T-helper 9 cell (primary cell): Measurements from ENCODE around the gene VPS37C.
"Not testable (repeated sequence)": the region's sequence is repeated elsewhere in the genome, so short reads cannot be mapped to it uniquely, and the experiment has no call there.

Source experiments
- DNase-seq: peaks from one replicate; pipeline ENCODE4 v3.0.0-alpha.2; 2020
- total RNA-seq, 2 donors: gene quantifications; one replicate each; lab custom pipeline; 2026; lab: John Stamatoyannopoulos, UW

Gene VPS37C
- 3.1 to 7.3 reads per million in 2 donors for total RNA-seq

DNA sequence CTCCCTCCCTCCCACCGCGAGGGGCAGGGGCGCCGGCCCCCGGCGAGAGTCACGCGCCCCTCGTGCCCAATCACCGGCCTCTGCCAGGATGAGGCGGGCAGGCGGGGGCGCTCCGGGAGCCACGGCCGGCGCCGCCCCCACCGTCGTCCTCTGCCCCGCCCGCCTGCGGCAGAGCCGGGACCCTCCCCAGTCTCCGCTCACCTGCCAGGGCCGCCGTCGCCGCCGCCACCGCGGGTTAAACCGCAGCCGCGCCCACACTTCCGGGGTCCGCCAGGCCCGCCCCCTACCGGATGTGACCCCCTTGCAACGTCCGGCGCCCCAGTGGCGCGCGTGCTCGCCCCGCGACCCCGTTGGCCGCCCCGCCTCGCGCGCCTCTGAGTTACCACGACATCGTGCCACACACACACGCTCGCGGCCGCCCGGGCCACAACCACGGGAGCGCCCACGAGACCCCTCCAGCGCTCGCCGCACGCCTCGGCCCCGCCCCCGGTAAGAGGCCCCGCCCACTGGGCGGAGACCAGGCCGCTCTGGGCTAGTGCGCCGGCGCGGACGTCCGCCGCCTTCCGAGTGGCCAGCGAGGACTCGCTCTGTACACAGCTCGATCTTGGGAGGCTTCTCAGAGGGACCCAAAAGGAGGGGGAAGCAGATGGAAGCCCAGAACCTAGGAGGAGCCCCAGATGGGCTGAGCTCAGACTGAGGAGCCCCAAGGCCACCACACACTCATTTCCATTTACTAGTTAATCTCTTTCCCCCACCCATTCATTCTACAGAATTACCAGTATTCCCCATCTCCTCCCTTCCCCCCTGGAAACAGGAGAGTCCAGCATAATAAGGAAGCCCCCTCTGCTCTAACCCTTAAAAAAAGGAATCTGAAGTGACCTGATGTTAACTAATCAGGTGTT lies at the start of gene VPS37C:
VPS37C (minus strand) TSS at position 237 of the 902 bp plus-strand sequence. CDS start 22,597 bp downstream, outside the sequence.
- peak; percentile 89 for DNase-seq

GRCh38 chr11:61210629-61211028 lies 49.4 kb upstream of the VPS37C start:
- DNase-seq = not testable (repeated sequence)

GRCh38 chr11:61207636-61208310 lies 46.5 kb upstream of the VPS37C start:
- DNase-seq = not testable (repeated sequence)

DNA sequence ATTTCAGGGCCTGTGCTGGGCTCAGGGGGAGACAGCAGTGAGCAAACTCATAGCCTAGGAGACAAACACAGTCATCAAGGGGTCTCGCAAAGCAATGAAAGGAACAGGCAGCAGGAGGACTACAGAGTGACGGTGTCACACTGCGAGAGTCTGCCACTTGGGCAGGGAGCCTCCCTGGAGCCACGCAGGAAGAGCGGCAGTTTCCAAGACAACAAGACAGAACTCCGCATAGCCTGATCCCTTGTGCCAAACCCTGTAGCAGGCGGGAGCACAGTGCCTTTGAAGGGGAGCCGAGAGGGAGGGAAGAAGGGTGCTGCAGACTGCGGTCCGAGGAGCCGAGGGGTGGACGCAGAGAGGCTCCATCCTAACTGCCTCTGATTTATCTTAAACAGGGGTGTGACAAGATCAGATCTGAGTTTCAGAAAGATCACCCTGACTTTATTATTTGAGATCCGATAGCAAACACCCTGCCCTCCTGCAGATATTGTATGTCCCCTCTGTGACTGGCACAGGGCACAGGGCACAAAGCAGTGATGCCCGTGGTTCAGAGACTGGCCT lies 43.4 kb upstream of the VPS37C start:
- not testable (repeated sequence) for DNase-seq

- DNase-seq = not testable (repeated sequence)
Observed at GRCh38 chr11:61203873-61204272, 42.6 kb upstream of the VPS37C start.

- not testable (repeated sequence) for DNase-seq
Observed at GRCh38 chr11:61202950-61203746, 41.9 kb upstream of the VPS37C start, which contains the start of gene PGA3. TSS of gene PGA3 (plus strand) at chr11:61203515. CDS start at chr11:61203565, 50 bp downstream.

GRCh38 chr11:61201476-61201875 lies 40.2 kb upstream of the VPS37C start:
- no peak for DNase-seq

DNA sequence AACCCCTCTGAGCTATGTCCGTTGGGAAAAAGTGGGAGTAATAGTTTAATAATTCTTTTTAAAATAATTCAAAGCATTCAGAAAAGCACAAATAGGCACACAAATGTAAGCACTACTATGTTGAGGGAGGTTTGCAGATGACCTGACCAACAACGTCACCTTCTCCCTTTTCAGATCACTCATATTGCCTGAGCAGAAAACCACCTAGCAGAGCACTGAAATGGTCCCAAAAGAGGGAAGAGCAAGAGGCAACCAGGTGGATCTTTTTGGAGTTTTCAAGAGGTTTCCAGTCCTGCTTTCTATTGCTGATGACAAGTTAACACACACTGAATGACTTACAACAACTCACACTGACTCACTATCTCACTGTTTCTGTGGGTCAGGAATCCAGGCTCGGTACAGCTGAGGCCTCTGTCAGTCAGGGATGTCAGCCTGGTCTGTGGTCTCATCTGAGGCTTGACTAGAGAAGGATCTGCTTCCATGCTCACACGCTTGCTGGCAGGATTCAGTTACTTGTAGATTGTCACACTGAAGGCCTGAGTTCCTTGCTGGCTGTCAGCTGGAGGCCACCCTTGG lies 37.8 kb upstream of the VPS37C start:
- DNase-seq = no peak

DNA sequence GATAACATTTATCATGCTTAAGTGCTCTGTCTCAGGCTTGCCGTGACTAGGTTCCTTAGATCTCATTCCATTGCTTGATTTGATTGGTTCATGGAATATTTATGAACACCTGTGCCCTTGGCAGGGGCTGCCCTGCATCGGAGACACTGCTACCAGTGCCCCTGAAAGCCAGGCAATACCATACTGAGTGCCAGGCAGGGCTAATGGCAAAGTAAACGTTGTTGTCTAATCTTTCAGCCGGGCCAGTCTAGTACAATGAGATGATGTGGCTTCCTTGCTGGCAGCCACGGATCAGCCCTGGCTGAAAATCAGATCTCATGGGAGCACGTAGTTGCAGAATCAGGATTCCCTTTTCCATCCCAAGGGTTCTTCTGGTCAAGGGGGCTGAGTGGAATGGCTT lies 37.1 kb upstream of the VPS37C start:
- DNase-seq = no peak

- DNase-seq = no peak
Observed at GRCh38 chr11:61195719-61196118, 34.5 kb upstream of the VPS37C start.

GRCh38 chr11:61194981-61195695 lies 33.9 kb upstream of the VPS37C start:
- DNase-seq = no peak

GRCh38 chr11:61194169-61194671 lies 33.0 kb upstream of the VPS37C start:
- no peak for DNase-seq

DNA sequence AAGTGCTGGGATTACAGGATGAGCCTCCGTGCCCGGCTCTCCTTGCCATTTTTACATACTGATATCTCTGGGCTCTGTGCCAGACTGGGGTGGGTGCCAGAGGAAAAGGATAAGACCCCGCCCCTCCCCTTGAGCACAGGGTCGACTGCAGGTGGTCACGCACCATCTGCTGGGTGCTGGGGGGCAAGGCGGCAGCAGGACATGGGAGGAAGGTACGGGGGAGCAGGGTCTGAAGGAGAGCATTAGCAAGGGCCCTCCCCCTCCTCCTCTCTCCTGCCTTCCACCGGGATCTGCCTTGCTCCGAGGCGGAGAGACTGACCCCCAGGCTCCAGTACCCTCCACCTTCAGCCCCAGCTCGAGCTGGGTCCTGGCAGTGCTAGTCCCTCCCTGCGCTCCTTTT lies 32.4 kb upstream of the VPS37C start:
- no peak for DNase-seq

- no peak for DNase-seq
Observed at GRCh38 chr11:61189933-61190332, 28.7 kb upstream of the VPS37C start.

- DNase-seq = peak; percentile 74
Observed at GRCh38 chr11:61187505-61188130, 26.4 kb upstream of the VPS37C start.

DNA sequence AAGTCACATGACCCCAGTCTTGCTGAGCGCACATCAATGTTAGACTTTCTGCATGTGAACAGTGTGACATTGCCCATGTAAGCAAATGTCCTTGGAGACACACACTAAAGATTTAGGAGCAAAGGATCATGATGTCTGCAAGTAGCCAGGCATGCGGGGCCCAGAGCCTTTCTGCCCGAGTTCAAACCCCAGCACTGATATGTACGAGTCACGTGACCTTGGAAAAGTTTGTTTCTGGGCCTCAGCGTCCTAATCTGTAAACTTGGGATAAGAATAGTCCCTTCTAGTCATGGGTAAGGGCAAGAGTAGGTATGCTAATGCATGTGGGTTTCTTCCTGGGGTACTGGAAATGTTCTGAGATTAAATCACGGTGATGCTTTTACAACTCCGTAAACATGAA lies 25.3 kb upstream of the VPS37C start:
- DNase-seq = no peak

DNA sequence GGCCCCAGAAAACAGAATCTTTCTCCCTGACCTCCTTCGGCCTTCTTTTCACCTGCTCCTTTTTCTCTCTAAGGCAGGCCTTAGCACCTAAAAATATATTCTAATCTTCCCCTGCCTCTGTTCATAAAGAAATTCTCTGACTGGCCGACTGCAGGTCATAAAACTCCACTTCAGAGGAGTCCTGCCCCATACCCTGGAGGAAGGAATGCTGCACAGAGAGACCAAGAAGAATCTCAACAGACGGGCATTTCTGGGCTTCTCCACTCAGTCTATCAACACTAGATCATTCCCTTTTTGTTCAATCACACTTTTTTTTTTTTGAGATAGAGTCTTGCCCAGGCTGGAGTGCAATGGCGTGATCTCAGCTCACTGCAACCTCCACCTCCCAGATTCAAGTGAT lies 22.4 kb upstream of the VPS37C start:
- DNase-seq = no peak

DNA sequence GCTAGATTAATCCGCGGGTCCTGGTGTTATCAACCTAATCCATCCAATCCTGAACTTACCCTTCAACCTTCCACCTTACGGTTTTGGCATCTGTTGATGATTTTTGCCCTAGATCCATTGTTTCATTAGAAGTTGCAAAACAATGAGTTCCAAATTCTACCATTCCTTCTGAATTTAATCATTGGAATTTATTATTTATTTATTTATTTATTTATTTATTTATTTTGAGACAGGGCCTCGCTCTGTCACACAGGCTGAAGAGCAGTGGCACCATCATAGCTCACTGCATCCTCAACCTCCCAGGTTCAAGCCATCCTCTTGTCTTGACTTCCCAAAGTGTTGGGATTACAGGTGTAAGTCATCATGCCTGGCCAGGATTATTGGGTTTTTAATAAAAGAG lies 20.3 kb upstream of the VPS37C start:
- no peak for DNase-seq

- not testable (repeated sequence) for DNase-seq
Observed at GRCh38 chr11:61180205-61180604, 19.0 kb upstream of the VPS37C start.

GRCh38 chr11:61176446-61176845 lies 15.2 kb upstream of the VPS37C start:
- no peak for DNase-seq

GRCh38 chr11:61174949-61175348 lies 13.7 kb upstream of the VPS37C start:
- no peak for DNase-seq
